ENCODE measurements around the gene PACSIN1. TPM values are rescaled to one million over a fixed set of nuclear protein-coding genes. Genes with fewer than 3 reads are reported as not detected.
A peak's percentile ranks its signal among the peaks of the same experiment; 100 is the strongest.

The PACSIN1 gene
- polyA plus RNA-seq (2013, experiment 1 of 2; ENCODE audit: insufficient read length): not detected
- 0.05 TPM for polyA plus RNA-seq (2013, experiment 2 of 2; ENCODE audit: insufficient read length)

DNA sequence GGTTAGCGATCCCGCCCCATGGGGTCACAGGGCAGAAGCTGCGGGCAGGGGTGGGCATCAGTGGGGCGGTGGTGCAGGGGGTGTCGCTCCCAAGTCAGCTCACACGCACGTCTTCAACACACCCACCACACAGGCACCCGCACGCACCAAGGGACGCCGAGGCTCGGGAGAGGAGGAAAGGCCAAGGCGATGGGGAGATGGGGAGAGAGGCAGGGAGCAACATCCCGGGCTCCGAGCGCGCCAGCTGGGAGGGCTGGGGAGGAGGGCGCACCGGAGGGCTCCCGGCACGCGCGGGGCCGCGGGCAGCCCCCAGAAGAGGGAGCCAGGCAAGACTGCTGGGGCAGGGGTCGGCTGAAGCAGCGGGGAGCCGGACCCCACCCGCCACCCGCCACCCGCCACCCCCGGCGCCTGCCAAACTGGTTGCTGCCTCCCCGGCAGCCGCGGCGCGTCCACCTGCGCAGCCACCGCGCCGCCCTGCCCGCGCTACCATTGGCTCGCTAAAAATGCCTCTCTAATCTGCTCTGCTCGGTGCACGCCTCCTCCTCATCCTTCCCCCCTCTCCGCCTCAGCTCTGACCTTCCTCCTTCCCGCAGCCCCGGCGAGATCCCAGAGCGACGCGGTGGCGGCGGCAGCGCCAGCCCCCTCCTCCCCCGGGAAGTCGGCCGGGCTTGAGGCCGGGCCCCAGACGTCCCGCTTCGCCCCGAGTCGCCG, at the start of gene PACSIN1:
Gene PACSIN1 (plus strand): TSS at position 546 of the 711 bp plus-strand sequence. CDS start 60,230 bp downstream, outside the sequence.
- no peak for DNase-seq

DNA sequence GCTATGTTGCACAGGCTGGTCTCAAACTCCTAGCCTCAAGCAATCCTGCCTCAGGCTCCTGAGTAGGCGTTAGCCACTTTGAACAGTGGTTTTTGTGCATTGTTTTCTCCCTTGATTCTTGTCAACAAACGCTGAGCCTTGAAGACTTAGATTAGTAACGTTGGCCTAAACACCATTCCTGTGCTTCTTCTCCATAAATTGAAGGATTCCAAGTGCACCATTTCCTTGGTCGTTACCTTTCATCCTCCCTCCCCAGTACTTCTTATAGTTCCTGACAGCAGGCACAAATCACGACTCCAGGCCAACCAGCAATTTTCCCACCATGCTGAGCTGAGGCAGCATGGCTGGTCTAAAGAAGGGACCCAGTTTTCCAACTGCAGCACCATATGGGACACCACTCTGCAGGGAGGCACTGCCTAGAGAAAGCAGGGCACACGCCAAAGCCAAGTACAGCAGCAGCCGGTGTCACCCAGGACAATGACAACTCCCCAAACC, 49.0 kb upstream of the PACSIN1 start:
- DNase-seq: no peak

DNA sequence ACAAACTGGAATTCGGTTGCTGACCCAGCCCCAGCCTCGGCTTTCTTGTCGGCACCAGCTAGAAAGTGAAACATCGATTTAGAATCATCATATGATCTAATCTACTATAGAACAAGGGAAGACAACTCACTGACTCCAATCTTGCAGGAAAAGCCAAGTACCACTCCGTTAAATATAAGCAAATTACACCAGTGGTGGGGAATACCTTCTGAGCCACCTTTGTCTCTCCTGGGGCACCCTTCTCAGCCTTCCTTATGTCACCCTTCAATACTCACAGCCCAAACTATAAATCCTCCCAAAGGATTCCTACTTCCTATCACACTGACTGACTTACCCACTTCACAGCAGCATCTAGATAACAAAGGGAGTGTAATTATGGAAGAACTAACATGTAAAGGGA, 47.5 kb upstream of the PACSIN1 start:
- DNase-seq: no peak

- peak; percentile 22 for DNase-seq
Observed at GRCh38 chr6:34423254-34423653, 42.6 kb upstream of the PACSIN1 start.

GRCh38 chr6:34424200-34425131, 41.4 kb upstream of the PACSIN1 start:
- no peak for DNase-seq

GRCh38 chr6:34425132-34425497, 40.8 kb upstream of the PACSIN1 start:
- no peak for DNase-seq

- DNase-seq: peak; percentile 94
Observed at GRCh38 chr6:34425498-34426410, 40.1 kb upstream of the PACSIN1 start, which contains the start of gene RPS10. RPS10 (minus strand) TSS chr6:34426069; CDS start chr6:34425221, 848 bp downstream.

DNA sequence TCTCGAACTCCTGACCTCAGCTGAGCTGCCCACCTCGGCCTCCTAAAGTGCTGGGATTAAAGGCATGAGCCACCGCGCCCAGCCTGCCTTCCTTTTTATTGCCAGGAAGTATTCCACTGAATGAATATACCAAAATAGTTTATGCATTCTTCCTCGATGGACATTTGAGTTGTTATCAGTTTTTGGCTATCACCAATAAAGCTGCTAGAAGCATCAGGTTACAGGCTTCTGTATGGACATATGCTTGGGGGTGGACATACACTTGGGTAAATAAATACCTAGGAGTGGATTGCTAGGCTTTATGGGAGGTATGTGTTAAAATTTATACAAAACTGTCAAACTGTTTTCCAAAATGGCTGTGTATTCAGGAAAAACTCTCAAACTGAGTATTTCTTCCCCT, 30.0 kb upstream of the PACSIN1 start:
- DNase-seq: no peak

DNA sequence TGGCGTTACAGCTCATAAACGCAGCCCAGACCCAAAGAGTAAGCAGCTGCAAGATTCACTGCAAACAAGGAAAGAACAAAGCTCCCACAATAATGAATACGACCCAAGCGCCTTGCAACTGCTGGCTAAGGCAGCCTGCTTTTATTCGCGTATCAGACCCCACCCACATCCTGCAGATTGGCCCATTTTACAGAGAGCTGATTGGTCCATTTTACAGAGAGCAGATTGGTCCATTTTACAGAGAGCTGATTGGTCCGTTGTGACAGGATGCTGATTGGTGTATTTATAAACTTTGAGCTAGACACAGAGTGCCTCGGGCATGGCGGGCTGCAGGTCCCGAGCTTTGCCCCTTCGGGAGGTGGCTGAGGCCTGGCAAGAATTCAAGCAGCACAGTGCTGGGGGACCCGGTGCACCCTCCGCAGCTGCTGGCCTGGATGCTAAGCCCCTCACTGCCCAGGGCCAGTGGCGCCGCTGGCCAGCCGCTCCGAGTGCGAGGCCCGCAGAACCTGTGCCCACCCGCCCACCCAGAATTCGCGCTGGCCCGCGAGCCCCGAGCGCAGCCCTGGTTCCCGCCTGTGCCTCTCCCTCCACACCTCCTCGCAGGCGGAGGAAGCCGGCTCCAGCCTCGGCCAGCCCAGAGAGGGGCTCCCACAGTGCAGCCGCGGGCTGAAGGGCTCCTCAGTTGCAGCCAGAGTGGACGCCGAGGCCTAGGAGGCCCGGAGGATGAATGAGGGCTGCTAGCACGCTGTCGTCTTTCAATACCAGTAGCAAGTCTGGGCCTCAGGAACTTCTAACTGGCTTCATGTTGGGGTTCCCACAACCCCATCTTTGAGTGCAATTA, 28.9 kb upstream of the PACSIN1 start:
- DNase-seq: no peak

DNA sequence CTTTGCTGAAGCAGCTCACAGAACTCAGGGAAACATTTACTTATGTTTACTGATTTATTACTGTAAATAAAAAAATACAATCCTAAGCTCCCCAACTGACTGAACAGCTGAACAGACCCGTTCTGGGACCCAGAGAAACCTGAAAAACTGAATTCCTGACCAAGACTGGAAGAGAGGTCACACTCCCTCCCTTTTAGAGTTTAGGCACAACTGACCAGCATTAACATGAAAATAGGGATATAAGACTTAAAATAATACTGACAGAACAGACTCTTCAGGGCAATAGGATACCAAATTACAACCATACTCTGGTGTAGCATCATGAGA, 28.3 kb upstream of the PACSIN1 start:
- DNase-seq: no peak

DNA sequence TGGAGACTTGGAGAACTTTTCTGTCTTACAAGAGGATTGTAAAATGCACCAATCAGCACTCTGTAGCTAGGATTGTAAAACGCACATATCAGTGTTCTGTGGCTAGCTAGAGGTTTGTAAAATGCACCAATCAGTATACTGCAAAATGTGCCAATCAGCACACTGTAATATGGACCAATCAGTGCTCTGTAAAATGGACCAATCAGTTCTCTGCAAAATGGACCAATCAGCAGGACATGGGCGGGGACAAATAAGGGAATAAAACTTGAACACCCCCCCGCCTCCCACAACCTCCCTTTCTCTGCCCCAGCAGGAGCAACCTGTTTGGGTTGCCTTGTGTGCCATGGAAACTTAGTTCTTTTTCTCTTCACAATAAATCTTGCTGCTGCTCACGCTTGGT, 27.2 kb upstream of the PACSIN1 start:
- DNase-seq: no peak

DNA sequence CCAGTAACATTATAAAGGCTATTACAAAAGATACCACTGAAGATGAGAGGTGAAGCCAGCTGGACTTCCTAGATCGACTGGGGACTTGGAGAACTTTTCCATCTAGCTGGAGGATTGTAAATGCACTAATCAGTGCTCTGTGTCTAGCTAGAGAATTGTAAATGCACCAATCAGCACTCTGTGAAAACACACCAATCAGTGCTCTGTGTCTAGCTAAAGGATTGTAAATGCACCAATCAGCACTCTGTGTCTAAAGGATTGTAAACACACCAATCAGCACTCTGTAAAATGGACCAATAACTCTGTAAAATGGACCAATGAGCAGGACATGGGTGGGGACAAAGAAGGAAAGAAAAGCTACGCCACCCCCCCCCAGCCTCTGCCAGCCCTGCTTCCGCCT, 26.4 kb upstream of the PACSIN1 start:
- no peak for DNase-seq

- no peak for DNase-seq
Observed at GRCh38 chr6:34441526-34441925, 24.4 kb upstream of the PACSIN1 start.

GRCh38 chr6:34445313-34445860, 20.5 kb upstream of the PACSIN1 start:
- DNase-seq: no peak

GRCh38 chr6:34447386-34447785, 18.5 kb upstream of the PACSIN1 start:
- no peak for DNase-seq

DNA sequence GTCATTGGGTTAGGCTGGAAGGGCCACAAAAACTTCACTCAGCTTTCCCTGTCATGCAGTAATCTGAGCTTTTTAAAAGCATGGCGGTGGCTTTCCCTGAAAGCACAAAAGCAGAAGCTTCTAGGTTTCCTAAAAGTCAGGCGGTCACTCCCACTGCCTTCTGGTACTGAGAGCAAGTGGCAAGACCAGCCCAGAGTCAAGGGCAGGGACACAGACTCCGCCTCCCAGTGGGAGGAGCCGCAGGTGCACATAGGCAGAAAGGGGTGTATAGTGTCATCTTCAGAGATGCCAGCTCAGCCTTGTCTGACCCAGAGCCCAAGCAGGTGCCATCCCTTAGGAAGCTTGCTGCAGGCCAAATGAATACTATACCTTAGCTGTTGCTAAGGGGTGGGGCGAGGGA, 18.0 kb upstream of the PACSIN1 start:
- DNase-seq: no peak

DNA sequence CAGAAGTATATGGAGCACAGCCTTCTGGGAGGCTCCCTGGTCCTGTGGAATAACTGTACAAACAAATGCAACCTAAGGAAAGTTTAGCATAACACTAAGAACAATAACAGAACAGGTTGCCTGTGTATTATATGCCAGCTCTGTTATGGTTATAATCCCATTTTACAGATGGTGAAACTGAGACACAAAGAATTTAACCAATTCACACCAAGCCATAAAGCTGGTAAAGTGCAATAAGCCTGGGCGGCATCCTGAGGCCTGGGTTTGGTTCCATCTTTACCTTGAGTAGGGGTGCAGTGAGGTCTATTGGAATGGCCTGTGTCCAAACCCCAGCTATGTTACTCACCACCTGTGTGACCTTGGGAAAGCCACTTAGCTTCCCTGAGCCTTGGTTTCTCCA, 14.7 kb upstream of the PACSIN1 start:
- no peak for DNase-seq

DNA sequence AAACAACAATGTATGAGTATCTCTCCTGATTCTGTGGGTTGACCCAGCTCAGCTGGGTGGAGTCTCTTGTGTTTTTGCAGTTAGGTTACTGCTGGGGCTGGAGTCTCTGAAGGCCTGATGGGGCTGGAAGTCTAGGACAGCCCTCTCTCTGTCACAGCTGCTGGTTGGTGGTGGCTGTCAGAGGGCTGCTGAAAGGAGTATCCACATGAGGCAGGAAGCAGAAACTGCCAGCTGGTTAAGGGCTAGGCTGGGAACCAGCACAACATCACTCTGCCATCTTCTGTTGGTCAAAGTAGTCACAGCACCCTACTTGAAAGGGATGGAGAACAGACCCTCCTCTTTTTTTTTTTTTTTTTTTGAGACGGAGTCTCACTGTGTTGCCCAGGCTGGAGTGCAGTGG, 10.0 kb upstream of the PACSIN1 start:
- no peak for DNase-seq

DNA sequence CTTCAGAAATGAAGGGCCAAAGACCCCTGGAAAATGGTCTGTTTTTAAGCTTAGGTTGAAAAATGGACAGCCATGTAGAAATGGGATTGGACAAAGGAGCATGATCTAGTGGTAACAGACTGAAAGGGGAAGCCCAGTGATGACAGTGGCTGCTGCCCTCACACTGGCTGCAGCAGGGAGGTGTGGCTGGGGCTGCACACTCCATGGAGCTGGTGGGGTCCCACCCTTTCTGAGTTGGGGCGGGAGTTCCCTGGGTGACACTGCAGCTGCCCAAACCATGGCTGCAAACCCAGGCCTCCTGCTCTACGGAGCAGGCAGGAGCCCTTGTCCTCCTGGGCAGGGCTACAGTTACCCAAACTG, 8.5 kb upstream of the PACSIN1 start:
- no peak for DNase-seq

GRCh38 chr6:34457742-34458735, 7.8 kb upstream of the PACSIN1 start:
- DNase-seq: no peak

Measured in fibroblast of skin of abdomen (primary cell).